PC-3 (cell line): ENCODE data around the gene GFOD1.

Experiments used
- EZH2 ChIP-seq: fragments of 300-600 bp; sonication (generic); IDR thresholded peaks from one replicate; pipeline ENCODE4 v1.6.1; 2017; ENCODE audit warnings: antibody characterized with exemption, mild to moderate bottlenecking, low read length; ENCODE audit not compliant: unreplicated experiment
- TF ChIP-seq, protein P1 (sequence below): fragments of 300-600 bp; sonication (generic); conservative IDR thresholded peaks from 2 replicates; pipeline ENCODE4 v1.5.1; 2017; ENCODE audit warnings: antibody characterized with exemption, low read depth, mild to moderate bottlenecking, low read length

DNA sequence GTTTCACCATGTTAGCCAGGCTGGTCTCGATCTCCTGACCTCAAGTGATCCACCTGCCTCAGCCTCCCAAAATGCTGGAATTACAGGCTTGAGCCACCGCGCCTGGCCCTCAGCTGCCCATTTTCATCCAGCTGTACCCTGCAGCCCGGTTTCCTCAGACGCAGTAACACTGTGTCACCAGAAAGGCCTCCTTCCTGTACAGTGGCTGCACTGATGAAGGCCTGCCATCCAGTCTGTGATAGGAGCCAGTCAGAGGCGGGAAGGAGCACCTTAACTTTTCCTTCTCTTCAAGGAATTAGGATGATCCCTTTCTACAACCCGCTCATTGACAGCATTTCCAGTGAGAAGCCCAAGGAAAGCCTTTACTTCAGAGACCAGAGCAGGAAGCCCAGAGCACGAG lies 75.9 kb downstream of the GFOD1 start:
- TF ChIP-seq, protein P1, sequence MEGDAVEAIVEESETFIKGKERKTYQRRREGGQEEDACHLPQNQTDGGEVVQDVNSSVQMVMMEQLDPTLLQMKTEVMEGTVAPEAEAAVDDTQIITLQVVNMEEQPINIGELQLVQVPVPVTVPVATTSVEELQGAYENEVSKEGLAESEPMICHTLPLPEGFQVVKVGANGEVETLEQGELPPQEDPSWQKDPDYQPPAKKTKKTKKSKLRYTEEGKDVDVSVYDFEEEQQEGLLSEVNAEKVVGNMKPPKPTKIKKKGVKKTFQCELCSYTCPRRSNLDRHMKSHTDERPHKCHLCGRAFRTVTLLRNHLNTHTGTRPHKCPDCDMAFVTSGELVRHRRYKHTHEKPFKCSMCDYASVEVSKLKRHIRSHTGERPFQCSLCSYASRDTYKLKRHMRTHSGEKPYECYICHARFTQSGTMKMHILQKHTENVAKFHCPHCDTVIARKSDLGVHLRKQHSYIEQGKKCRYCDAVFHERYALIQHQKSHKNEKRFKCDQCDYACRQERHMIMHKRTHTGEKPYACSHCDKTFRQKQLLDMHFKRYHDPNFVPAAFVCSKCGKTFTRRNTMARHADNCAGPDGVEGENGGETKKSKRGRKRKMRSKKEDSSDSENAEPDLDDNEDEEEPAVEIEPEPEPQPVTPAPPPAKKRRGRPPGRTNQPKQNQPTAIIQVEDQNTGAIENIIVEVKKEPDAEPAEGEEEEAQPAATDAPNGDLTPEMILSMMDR: no peak
- no peak for TF ChIP-seq EZH2
